ENCODE measurements around the gene ERG28.

Gene ERG28

GRCh38 chr14:75614179-75614578, 46.5 kb downstream of the ERG28 start:
- H3K4me3 ChIP-seq (replicated peaks; ENCODE audit: insufficient read depth, low read length), result no peak overlapping the region
- H3K27me3 ChIP-seq (ENCODE audit: insufficient read depth, poor library complexity, severe bottlenecking), result no peaks in the 10 kb centered on the region
- peak in 1 of 2 experiments; percentile 59 for DNase-seq (ENCODE audit: low read depth in 1 of 2, low spot score in 1 of 2)
- TF ChIP-seq POLR2AphosphoS5 (IDR thresholded peaks at IDR 0.05; ENCODE audit: low read depth), result no peak
- no peak for TF ChIP-seq CTCF (IDR thresholded peaks at IDR 0.05; ENCODE audit: insufficient read depth, low read length)
- no peak for TF ChIP-seq SPI1 (IDR thresholded peaks at IDR 0.05; ENCODE audit: borderline replicate concordance, low read depth)
- no peak for TF ChIP-seq GABPA (IDR thresholded peaks at IDR 0.05; ENCODE audit: low read depth)
- no peak for TF ChIP-seq REST (IDR thresholded peaks at IDR 0.05; ENCODE audit: insufficient replicate concordance, low read depth)
- H3K27ac ChIP-seq (replicated peaks), result peak overlapping the region; percentile 65; the same call in 1 of the 2 replicates

GRCh38 chr14:75612157-75612556, 48.5 kb downstream of the ERG28 start:
- no peaks in the 10 kb centered on the region for H3K27me3 ChIP-seq (ENCODE audit: insufficient read depth, poor library complexity, severe bottlenecking)
- H3K4me3 ChIP-seq (replicated peaks; ENCODE audit: insufficient read depth, low read length), result no peak overlapping the region
- H3K27ac ChIP-seq (replicated peaks), result no peak overlapping the region
- TF ChIP-seq CTCF (IDR thresholded peaks at IDR 0.05; ENCODE audit: insufficient read depth, low read length) (no peak), GABPA (IDR thresholded peaks at IDR 0.05; ENCODE audit: low read depth) (no peak), SPI1 (IDR thresholded peaks at IDR 0.05; ENCODE audit: borderline replicate concordance, low read depth) (no peak), POLR2AphosphoS5 (IDR thresholded peaks at IDR 0.05; ENCODE audit: low read depth) (no peak), REST (IDR thresholded peaks at IDR 0.05; ENCODE audit: insufficient replicate concordance, low read depth) (no peak)
- no peak for DNase-seq (ENCODE audit: low read depth in 1 of 2, low spot score in 1 of 2)

GRCh38 chr14:75610834-75611233, 49.8 kb downstream of the ERG28 start:
- TF ChIP-seq CTCF (IDR thresholded peaks at IDR 0.05; ENCODE audit: insufficient read depth, low read length) (no peak), GABPA (IDR thresholded peaks at IDR 0.05; ENCODE audit: low read depth) (no peak), REST (IDR thresholded peaks at IDR 0.05; ENCODE audit: insufficient replicate concordance, low read depth) (no peak), SPI1 (IDR thresholded peaks at IDR 0.05; ENCODE audit: borderline replicate concordance, low read depth) (no peak), POLR2AphosphoS5 (IDR thresholded peaks at IDR 0.05; ENCODE audit: low read depth) (no peak)
- no peak for DNase-seq (ENCODE audit: low read depth in 1 of 2, low spot score in 1 of 2)
- Histone ChIP-seq H3K27ac (replicated peaks) (no peak overlapping the region), H3K27me3 (ENCODE audit: insufficient read depth, poor library complexity, severe bottlenecking) (no peaks in the 10 kb centered on the region), H3K4me3 (replicated peaks; ENCODE audit: insufficient read depth, low read length) (no peak overlapping the region)

Measured in HL-60 (cell line).